Upper lobe of left lung (tissue), 6 donors: Measurements from ENCODE around the gene CSF2. TPM values are rescaled to one million over a fixed set of nuclear protein-coding genes. Genes with fewer than 3 reads are reported as not detected.

Source experiments
- ATAC-seq, 2 donors: fragments of 200-7000 bp; cut with Tn5 transposase; one replicate each; pipeline ENCODE4 v1.9.1; 2022; ENCODE audit warnings: mild to moderate bottlenecking in 2 of 2, moderate library complexity in 2 of 2; ENCODE audit not compliant: low FRiP score in 2 of 2
- DNase-seq, 2 donors: peaks; one replicate each; pipeline ENCODE4 v3.0.0-alpha.2; 2019 to 2020
- H3K27ac ChIP-seq, 4 donors: fragments of 200-600 bp; sonication (generic); one replicate each; pipeline ENCODE4 v1.5.1; 2016 to 2019
- H3K27me3 ChIP-seq, 4 donors: fragments of 200-600 bp; sonication (generic); one replicate each; pipeline ENCODE4 v1.5.1; 2017 to 2019
- H3K36me3 ChIP-seq, 4 donors: fragments of 200-600 bp; sonication (generic); one replicate each; pipeline ENCODE4 v1.5.1; 2016 to 2019
- H3K4me1 ChIP-seq, 4 donors: fragments of 200-600 bp; sonication (generic); one replicate each; pipeline ENCODE4 v1.5.1; 2018 to 2019
- H3K4me3 ChIP-seq, 4 donors: fragments of 200-600 bp; sonication (generic); one replicate each; pipeline ENCODE4 v1.5.1; 2017 to 2019; ENCODE audit warnings: mild to moderate bottlenecking in 2 of 4, moderate library complexity in 1 of 4
- H3K9me3 ChIP-seq, 4 donors: fragments of 200-600 bp; sonication (generic); one replicate each; pipeline ENCODE4 v1.5.1; 2018 to 2019
- EP300 ChIP-seq, 4 donors: sonication (generic); formaldehyde crosslinking; IDR thresholded peaks; one replicate each; pipeline ENCODE4 v1.5.1; 2017; ENCODE audit warnings: antibody characterized with exemption in 4 of 4, control low read depth in 2 of 4
- POLR2A ChIP-seq, 4 donors: fragments of 450-650 bp; IDR thresholded peaks; one replicate each; pipeline ENCODE4 v1.5.1; 2016 to 2017; ENCODE audit warnings: antibody characterized with exemption in 4 of 4, mild to moderate bottlenecking in 2 of 4
- POLR2AphosphoS5 ChIP-seq, 2 donors: sonication (generic); formaldehyde crosslinking; IDR thresholded peaks; one replicate each; pipeline ENCODE4 v1.5.1; 2017; ENCODE audit warnings: antibody characterized with exemption in 2 of 2
- WGBS, 2 donors: methylation state at CpG; one replicate each; pipeline ENCODE4 v1.1.5; 2017 to 2018; 5-methylcytosine and 5-hydroxymethylcytosine counted together
- total RNA-seq, 6 donors: library from RNA; depleted of rRNA in 4 of 6; stranded (reverse); fragments of >200 nt in 4 of 6; gene quantifications; one replicate each; pipeline versions ENCODE4 v1.1.0 to v1.2.1, GENCODE V29; 2016 to 2021
- TF ChIP-seq, protein P1 (sequence below), 6 experiments: fragments of 450-650 bp in 4 of 6; fragments of 200-600 bp in 2 of 6; sonication (generic) in 2 of 6; IDR thresholded peaks; one replicate each; pipeline ENCODE4 v1.5.1; 2016 to 2019; ENCODE audit warnings: antibody characterized with exemption in 6 of 6
- donor health status: DM: no; HTN: no; CAD: no; lungs with moderate emphysema.
- donor health status: DM: no; HTN: yes; CAD: no; lungs with severe emphysema.

The CSF2 gene
- total RNA-seq, 6 donors from 2014 or later: 3.9 to 10.0 (median 4.4) TPM; not detected in 1

DNA sequence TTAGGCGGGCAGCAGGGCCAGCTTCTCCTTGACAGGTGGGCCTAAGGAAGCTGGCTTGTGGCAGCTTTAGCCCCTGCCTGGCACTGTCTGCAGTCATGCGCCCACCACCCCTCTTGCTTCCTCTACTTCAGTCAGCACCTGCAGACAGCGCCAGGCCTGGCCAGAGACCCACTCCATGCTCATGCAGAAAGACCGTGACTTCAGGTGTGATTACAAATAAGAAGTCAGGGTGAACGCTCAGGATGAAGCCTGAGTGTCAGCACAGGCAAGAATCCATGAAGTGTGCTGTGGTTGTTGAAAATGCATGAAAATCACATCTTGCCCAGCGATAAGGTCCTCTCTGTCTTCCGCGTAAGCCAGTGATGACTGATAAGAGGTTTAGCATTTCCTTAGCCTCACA is 3.4 kb downstream of the CSF2 start:
- TF ChIP-seq POLR2A (IDR thresholded peaks at IDR 0.05) (no peak), POLR2AphosphoS5 (IDR thresholded peaks at IDR 0.05) (no peak), EP300 (IDR thresholded peaks at IDR 0.05) (no peak)
- TF ChIP-seq, protein P1, sequence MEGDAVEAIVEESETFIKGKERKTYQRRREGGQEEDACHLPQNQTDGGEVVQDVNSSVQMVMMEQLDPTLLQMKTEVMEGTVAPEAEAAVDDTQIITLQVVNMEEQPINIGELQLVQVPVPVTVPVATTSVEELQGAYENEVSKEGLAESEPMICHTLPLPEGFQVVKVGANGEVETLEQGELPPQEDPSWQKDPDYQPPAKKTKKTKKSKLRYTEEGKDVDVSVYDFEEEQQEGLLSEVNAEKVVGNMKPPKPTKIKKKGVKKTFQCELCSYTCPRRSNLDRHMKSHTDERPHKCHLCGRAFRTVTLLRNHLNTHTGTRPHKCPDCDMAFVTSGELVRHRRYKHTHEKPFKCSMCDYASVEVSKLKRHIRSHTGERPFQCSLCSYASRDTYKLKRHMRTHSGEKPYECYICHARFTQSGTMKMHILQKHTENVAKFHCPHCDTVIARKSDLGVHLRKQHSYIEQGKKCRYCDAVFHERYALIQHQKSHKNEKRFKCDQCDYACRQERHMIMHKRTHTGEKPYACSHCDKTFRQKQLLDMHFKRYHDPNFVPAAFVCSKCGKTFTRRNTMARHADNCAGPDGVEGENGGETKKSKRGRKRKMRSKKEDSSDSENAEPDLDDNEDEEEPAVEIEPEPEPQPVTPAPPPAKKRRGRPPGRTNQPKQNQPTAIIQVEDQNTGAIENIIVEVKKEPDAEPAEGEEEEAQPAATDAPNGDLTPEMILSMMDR (IDR thresholded peaks at IDR 0.05): no peak
- Histone ChIP-seq H3K27ac (peak overlapping the region in 2 of 4 donors; percentile 60 to 87), H3K9me3 (no peaks in the 10 kb centered on the region), H3K27me3 (no peaks in the 10 kb centered on the region), H3K36me3 (no peaks in the 10 kb centered on the region), H3K4me3 (no peak overlapping the region), H3K4me1 (peaks cover 0 to 39% (median 28%) of the 10 kb centered on the region in 4 donors)
- no peak for ATAC-seq
- no peak for DNase-seq
- WGBS, 2 donors: 94% methylated on average over 8 of the region's 8 CpGs

DNA sequence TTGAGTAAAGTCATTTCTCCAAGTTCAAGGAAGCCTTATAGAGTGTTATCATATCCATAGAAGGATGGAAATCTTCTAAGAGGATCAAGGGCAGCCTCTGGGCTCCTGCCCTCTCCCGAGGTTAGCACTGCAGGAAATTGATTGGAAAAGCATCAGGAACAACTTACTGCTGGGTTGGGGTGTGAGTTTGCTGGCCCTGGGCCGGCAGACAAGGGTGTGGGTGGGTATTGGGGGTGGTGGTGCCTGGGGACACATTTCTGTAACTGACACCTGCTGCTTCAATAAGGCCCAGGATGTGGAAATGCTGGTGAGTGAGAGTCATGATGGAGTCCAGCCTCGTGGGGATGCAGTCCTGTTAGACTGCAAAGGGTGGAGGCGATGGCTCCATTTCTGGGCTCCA is 5.5 kb downstream of the CSF2 start:
- Histone ChIP-seq H3K27ac (no peak overlapping the region), H3K4me1 (peaks cover 0 to 22% (median 12%) of the 10 kb centered on the region in 4 donors), H3K9me3 (no peaks in the 10 kb centered on the region), H3K27me3 (no peaks in the 10 kb centered on the region), H3K36me3 (no peaks in the 10 kb centered on the region), H3K4me3 (no peak overlapping the region)
- TF ChIP-seq EP300 (IDR thresholded peaks at IDR 0.05) (no peak), POLR2A (IDR thresholded peaks at IDR 0.05) (no peak), POLR2AphosphoS5 (IDR thresholded peaks at IDR 0.05) (no peak)
- TF ChIP-seq, protein P1 (IDR thresholded peaks at IDR 0.05): no peak
- DNase-seq (no peak), ATAC-seq (no peak)
- WGBS, 2 donors: 80 to 90% methylated on average over 1 to 4 of the region's 4 CpGs

DNA sequence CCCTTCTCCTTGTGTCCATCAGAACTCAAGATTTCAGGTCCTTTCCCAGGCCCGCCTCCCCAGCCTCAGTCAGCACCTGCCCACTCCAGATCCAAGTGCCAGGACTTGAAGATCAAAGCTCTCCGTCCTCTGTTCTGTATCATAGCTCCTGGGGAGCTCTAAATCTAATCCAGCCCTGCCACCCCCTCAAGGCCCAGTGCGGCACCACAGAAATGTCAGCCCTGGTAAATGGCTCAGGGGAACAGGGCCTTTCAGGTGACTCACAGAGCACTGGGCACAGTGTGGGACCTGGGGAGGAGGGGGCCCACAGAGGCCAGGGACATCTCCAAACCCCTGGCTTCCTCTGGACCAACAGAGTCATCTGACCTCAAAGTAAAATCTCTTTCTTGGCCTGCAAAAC is 6.0 kb downstream of the CSF2 start:
- WGBS, 2 donors: 86 to 90% methylated on average over 2 to 3 of the region's 3 CpGs
- no peaks in the 10 kb centered on the region for H3K36me3 ChIP-seq
- H3K4me1 ChIP-seq: peaks cover 0 to 17% (median 7%) of the 10 kb centered on the region in 4 donors
- no peak for TF ChIP-seq POLR2A (IDR thresholded peaks at IDR 0.05)
- TF ChIP-seq, protein P1 (IDR thresholded peaks at IDR 0.05): no peak
- no peak for TF ChIP-seq EP300 (IDR thresholded peaks at IDR 0.05)
- TF ChIP-seq POLR2AphosphoS5 (IDR thresholded peaks at IDR 0.05): no peak
- no peaks in the 10 kb centered on the region for H3K9me3 ChIP-seq
- no peaks in the 10 kb centered on the region for H3K27me3 ChIP-seq
- ATAC-seq (no peak), DNase-seq (no peak)
- no peak overlapping the region for H3K4me3 ChIP-seq
- H3K27ac ChIP-seq: no peak overlapping the region

DNA sequence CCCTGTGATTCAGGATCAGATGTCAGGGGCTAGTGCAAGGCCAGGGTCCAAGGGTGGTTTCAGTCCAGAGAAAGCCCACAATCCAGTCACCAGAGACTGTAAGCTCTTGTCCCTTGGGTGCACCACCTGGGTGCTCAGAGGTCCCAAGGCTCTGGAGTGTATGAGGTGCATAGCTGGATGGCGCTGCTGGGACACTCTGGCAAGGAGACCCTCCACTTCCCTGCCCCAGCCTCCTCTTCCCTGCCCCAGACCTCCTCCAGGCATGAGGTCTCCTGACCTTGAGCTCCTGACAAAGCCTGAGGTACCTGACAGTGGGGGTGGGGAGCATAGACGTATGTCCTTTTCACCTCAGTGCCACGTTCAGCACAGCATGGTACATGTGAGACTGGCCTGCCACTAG is 7.0 kb downstream of the CSF2 start:
- H3K9me3 ChIP-seq: no peaks in the 10 kb centered on the region
- H3K27ac ChIP-seq: no peak overlapping the region
- peaks cover 0 to 16% (median 6%) of the 10 kb centered on the region in 4 donors for H3K4me1 ChIP-seq
- 91% methylated on average over 3 of the region's 3 CpGs; no CpG with 5 or more reads in 1 of the 2 donors for WGBS, 2 donors
- no peak for DNase-seq
- no peaks in the 10 kb centered on the region for H3K36me3 ChIP-seq
- no peaks in the 10 kb centered on the region for H3K27me3 ChIP-seq
- TF ChIP-seq POLR2A (IDR thresholded peaks at IDR 0.05): no peak
- no peak for TF ChIP-seq POLR2AphosphoS5 (IDR thresholded peaks at IDR 0.05)
- TF ChIP-seq EP300 (IDR thresholded peaks at IDR 0.05): no peak
- TF ChIP-seq, protein P1 (IDR thresholded peaks at IDR 0.05): no peak
- ATAC-seq: no peak
- no peak overlapping the region for H3K4me3 ChIP-seq

DNA sequence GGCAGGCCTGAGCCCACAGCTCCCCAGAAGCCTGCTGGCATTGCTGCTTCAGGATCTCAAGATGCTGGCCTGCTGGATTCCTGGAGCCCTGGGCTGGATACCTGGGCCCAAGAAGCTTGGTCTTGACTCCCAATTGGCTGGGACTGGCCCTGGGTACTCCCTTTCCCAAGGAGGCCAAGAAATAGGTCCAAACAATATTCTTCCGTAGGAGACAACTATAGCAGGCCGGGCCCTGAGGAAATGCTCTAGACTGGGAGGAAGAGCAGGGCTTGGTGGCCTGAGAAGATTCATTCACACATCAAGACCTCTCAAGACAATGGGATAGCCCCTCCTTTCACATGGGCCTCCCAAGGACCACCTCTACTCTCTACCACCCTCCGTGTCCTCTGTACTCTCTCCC is 7.9 kb downstream of the CSF2 start:
- 86 to 94% methylated on average over 3 of the region's 3 CpGs for WGBS, 2 donors
- Histone ChIP-seq H3K9me3 (no peaks in the 10 kb centered on the region), H3K27me3 (no peaks in the 10 kb centered on the region), H3K4me3 (no peak overlapping the region), H3K4me1 (peaks cover 6 to 16% (median 11%) of the 10 kb centered on the region in 4 donors), H3K36me3 (no peaks in the 10 kb centered on the region), H3K27ac (no peak overlapping the region)
- DNase-seq: no peak
- no peak for TF ChIP-seq POLR2AphosphoS5 (IDR thresholded peaks at IDR 0.05)
- TF ChIP-seq POLR2A (IDR thresholded peaks at IDR 0.05): no peak
- TF ChIP-seq, protein P1 (IDR thresholded peaks at IDR 0.05): no peak
- TF ChIP-seq EP300 (IDR thresholded peaks at IDR 0.05): no peak
- no peak for ATAC-seq
